Suprapubic skin (tissue), 4 donors: ENCODE measurements around the gene EVA1C. TPM values are rescaled to one million over a fixed set of nuclear protein-coding genes. Genes with fewer than 3 reads are reported as not detected.
"Not testable (repeated sequence)": the region's sequence is repeated elsewhere in the genome, so short reads cannot be mapped to it uniquely, and the experiment has no call there.

Source experiments
- DNase-seq, 2 donors: peaks; one replicate each; pipeline ENCODE4 v3.0.0-alpha.2; 2019; ENCODE audit warnings: low spot score in 2 of 2
- H3K27ac ChIP-seq: fragments of 200-600 bp; sonication (generic); one replicate; pipeline ENCODE4 v1.5.1; 2019
- H3K27me3 ChIP-seq: fragments of 200-600 bp; sonication (generic); one replicate; pipeline ENCODE4 v1.5.1; 2019
- H3K36me3 ChIP-seq: fragments of 200-600 bp; sonication (generic); one replicate; pipeline ENCODE4 v1.5.1; 2019
- H3K4me1 ChIP-seq: fragments of 200-600 bp; sonication (generic); one replicate; pipeline ENCODE4 v1.5.1; 2019
- H3K4me3 ChIP-seq: fragments of 200-600 bp; sonication (generic); one replicate; pipeline ENCODE4 v1.5.1; 2019; ENCODE audit warnings: mild to moderate bottlenecking
- H3K9me3 ChIP-seq: fragments of 200-600 bp; sonication (generic); one replicate; pipeline ENCODE4 v1.5.1; 2019
- EP300 ChIP-seq: sonication (generic); formaldehyde crosslinking; IDR thresholded peaks from one replicate; pipeline ENCODE4 v1.6.1; 2017; ENCODE audit warnings: antibody characterized with exemption
- POLR2A ChIP-seq, 2 donors: fragments of 450-650 bp; IDR thresholded peaks; one replicate each; pipeline ENCODE4 v1.6.1; 2017; ENCODE audit warnings: antibody characterized with exemption in 2 of 2, mild to moderate bottlenecking in 2 of 2, moderate library complexity in 2 of 2
- POLR2AphosphoS5 ChIP-seq, 3 donors: sonication (generic); formaldehyde crosslinking; IDR thresholded peaks; one replicate each; pipeline ENCODE4 v1.6.1; 2017; ENCODE audit warnings: antibody characterized with exemption in 3 of 3
- WGBS: methylation state at CpG from one replicate; pipeline ENCODE4 v1.1.5; 2018; 5-methylcytosine and 5-hydroxymethylcytosine counted together
- total RNA-seq, 4 donors: library from RNA; depleted of rRNA; stranded (reverse); fragments of >200 nt; gene quantifications; one replicate each; pipeline ENCODE4 v1.1.0, GENCODE V29; 2016
- TF ChIP-seq, protein P1 (sequence below), 2 donors: fragments of 200-600 bp in 1 of 2; fragments of 450-650 bp in 1 of 2; sonication (generic) in 1 of 2; IDR thresholded peaks; one replicate each; pipeline ENCODE4 v1.5.1; 2016 to 2019; ENCODE audit warnings: antibody characterized with exemption in 2 of 2, mild to moderate bottlenecking in 1 of 2, moderate library complexity in 1 of 2

Gene EVA1C
- total RNA-seq, 4 donors from 2014 or later, result 57.1 to 98.6 (median 63.2) TPM

DNA sequence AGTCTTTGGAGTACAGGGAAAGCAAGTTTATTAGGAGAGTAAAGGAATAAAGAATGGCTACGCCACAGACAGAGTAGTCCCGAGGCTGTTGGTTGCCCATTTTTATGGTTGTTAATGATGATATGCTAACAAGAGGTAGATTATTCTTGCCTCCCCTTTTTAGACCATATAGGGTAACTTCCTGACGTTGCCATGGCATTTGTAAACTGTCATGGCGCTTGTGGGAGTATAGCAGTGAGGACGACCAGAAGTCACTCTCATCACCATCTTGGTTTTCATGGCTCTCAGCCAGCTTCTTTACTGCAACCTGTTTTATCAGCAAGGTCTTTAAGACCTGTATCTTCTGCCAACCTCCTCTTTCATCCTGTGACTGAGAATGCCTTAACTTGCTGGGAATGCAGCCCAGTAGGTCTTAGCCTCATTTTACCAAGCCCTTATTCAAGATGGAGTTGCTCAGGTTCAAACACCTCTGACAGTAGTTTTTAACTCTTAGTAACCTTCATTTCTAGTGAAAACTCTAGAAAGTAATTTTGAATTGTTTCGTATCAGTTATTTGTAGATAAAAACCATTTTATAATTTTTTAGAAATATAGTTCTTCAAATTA is 146.6 kb downstream of the EVA1C start:
- Histone ChIP-seq H3K4me3 (no peak overlapping the region), H3K27me3 (no peaks in the 10 kb centered on the region), H3K27ac (no peak overlapping the region), H3K4me1 (peaks cover 7% of the 10 kb centered on the region), H3K36me3 (no peaks in the 10 kb centered on the region), H3K9me3 (no peaks in the 10 kb centered on the region)
- no peak for TF ChIP-seq EP300
- TF ChIP-seq, protein P1, sequence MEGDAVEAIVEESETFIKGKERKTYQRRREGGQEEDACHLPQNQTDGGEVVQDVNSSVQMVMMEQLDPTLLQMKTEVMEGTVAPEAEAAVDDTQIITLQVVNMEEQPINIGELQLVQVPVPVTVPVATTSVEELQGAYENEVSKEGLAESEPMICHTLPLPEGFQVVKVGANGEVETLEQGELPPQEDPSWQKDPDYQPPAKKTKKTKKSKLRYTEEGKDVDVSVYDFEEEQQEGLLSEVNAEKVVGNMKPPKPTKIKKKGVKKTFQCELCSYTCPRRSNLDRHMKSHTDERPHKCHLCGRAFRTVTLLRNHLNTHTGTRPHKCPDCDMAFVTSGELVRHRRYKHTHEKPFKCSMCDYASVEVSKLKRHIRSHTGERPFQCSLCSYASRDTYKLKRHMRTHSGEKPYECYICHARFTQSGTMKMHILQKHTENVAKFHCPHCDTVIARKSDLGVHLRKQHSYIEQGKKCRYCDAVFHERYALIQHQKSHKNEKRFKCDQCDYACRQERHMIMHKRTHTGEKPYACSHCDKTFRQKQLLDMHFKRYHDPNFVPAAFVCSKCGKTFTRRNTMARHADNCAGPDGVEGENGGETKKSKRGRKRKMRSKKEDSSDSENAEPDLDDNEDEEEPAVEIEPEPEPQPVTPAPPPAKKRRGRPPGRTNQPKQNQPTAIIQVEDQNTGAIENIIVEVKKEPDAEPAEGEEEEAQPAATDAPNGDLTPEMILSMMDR (IDR thresholded peaks at IDR 0.05), result no peak
- TF ChIP-seq POLR2AphosphoS5 (IDR thresholded peaks at IDR 0.05), result no peak
- no peak for TF ChIP-seq POLR2A (IDR thresholded peaks at IDR 0.05)
- no peak for DNase-seq
- 85% methylated on average over 6 of the region's 6 CpGs for WGBS

DNA sequence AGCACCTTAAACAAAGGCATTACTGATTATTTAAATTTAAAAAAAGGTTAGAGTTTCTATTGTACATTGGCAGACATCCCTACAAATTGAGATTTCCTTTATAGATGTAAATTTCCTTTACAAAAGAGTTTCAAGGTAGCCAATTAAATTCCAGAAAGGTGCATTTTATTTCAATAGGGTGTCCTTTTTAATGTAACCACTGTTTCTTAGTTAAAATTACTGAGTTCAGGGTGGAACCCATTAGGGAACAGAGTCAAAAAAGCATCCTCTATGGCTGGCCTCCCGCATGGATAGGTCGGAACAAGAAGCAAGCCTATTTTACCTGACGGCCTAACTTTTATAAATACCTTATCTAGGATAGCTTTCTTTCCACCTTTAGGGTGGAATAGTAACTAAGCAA is 148.4 kb downstream of the EVA1C start:
- TF ChIP-seq POLR2A (IDR thresholded peaks at IDR 0.05), result no peak
- TF ChIP-seq EP300, result no peak
- TF ChIP-seq POLR2AphosphoS5 (IDR thresholded peaks at IDR 0.05), result no peak
- TF ChIP-seq, protein P1 (IDR thresholded peaks at IDR 0.05), result no peak
- Histone ChIP-seq H3K4me1 (peaks cover 7% of the 10 kb centered on the region), H3K4me3 (no peak overlapping the region), H3K36me3 (no peaks in the 10 kb centered on the region), H3K27ac (no peak overlapping the region), H3K27me3 (no peaks in the 10 kb centered on the region), H3K9me3 (no peaks in the 10 kb centered on the region)
- no peak for DNase-seq
- 93% methylated on average over 3 of the region's 3 CpGs for WGBS

DNA sequence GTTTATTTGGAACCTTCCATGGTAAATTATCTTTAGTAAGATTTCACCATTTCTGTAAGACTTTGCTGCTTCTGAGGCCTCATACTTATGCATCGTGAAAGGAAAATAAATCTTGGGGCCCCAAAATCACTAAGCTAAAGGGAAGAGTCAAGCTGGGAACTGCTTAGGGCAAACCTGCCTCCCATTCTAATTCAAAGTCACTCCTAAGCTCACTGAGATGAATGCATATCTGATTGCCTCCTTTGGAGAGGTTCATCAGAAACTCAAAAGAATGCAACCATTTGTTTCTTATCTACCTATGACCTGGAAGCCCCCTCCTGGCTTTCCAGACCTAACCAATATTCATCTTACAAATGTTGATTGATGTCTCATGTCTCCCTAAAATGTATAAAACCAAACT is 149.0 kb downstream of the EVA1C start:
- 73% methylated on average over 1 of the region's 1 CpG for WGBS
- not testable (repeated sequence) for H3K9me3 ChIP-seq, H3K36me3 ChIP-seq, H3K27ac ChIP-seq, H3K27me3 ChIP-seq, H3K4me1 ChIP-seq, H3K4me3 ChIP-seq, DNase-seq

DNA sequence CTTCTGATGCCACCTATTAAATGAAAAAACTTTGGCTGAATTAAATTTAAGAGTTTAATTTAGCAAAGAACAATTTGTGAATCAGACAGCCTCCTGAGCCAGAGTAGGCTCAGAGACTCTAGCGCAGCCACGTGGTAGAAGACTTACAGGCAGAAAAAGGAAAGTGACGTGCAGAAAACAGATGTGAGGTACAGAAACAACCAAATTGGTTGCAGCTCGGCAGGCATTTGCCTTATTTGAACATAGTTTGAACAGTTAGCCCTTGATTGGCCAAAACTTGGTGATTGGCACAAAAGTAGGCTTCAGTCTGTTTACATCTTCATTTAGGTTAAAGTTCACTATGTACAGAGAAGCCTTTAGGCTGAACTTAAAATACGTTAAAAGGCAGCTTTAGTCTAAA is 149.9 kb downstream of the EVA1C start:
- H3K27ac ChIP-seq, result no peak overlapping the region
- H3K4me3 ChIP-seq, result no peak overlapping the region
- H3K36me3 ChIP-seq, result no peaks in the 10 kb centered on the region
- TF ChIP-seq, protein P1 (IDR thresholded peaks at IDR 0.05), result peak in 1 of 2 donors; percentile 35
- TF ChIP-seq EP300, result no peak
- no peaks in the 10 kb centered on the region for H3K27me3 ChIP-seq
- no peak for DNase-seq
- no peaks in the 10 kb centered on the region for H3K9me3 ChIP-seq
- H3K4me1 ChIP-seq, result peaks cover 7% of the 10 kb centered on the region
- 45% methylated on average over 5 of the region's 5 CpGs for WGBS

DNA sequence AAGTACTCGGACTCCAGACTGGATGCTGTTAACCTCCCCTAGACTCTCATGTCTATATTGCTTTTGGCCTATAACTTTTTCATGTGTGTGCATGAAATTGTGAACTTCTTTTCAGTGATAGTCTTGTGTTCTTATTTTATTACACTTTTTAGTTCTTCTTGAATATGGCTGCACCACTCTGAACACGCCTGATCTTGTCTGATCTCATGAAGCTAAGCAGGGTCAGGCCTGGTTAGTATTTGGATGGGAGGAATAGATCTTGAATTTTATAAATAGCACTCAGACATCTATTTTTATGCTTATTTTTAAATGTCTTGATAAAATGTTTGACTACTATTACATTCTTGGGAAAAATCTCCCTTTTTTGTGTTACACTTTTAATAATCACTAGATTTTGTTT is 150.4 kb downstream of the EVA1C start:
- peaks cover 7% of the 10 kb centered on the region for H3K4me1 ChIP-seq
- no peaks in the 10 kb centered on the region for H3K27me3 ChIP-seq
- no peaks in the 10 kb centered on the region for H3K36me3 ChIP-seq
- no peak overlapping the region for H3K4me3 ChIP-seq
- TF ChIP-seq POLR2A (IDR thresholded peaks at IDR 0.05), result no peak
- TF ChIP-seq, protein P1 (IDR thresholded peaks at IDR 0.05), result no peak
- no peak for TF ChIP-seq POLR2AphosphoS5 (IDR thresholded peaks at IDR 0.05)
- TF ChIP-seq EP300, result no peak
- WGBS, result 91% methylated on average over 2 of the region's 2 CpGs
- no peak for DNase-seq
- H3K27ac ChIP-seq, result no peak overlapping the region
- no peaks in the 10 kb centered on the region for H3K9me3 ChIP-seq

Other genes with a start within 250 kb of the EVA1C start
- 1 to 10 TPM; 5.5 to 9.5 (median 7.9) TPM for gene MIS18A, start 133.7 kb upstream of the EVA1C start, total RNA-seq
- gene MRAP, start 113.9 kb upstream of the EVA1C start, total RNA-seq, result 1 to 10 TPM in 1 of 4 donors, under 1 TPM in 1, not detected in 2; 0.98 to 1.8 TPM
- gene URB1, start 19.7 kb upstream of the EVA1C start, total RNA-seq, result 10 to 100 TPM; 23.7 to 49.4 (median 33.0) TPM
- 1 to 10 TPM in 1 of 4 donors, not detected in 3; 2.2 TPM for gene TCP10L, start 172.8 kb downstream of the EVA1C start, total RNA-seq
- 10 to 100 TPM; 26.0 to 37.1 (median 31.5) TPM for gene CFAP298, start 199.7 kb downstream of the EVA1C start, total RNA-seq